Superior temporal gyrus (tissue), 1 donor: ENCODE data around the gene PCBP2.
"Not testable (repeated sequence)": the region's sequence is repeated elsewhere in the genome, so short reads cannot be mapped to it uniquely, and the experiment has no call there.

Experiments
- DNase-seq: peaks from one replicate; pipeline ENCODE4 v3.0.0-alpha.2; 2016; ENCODE audit errors: extremely low spot score

PCBP2 gene

GRCh38 chr12:53472056-53472582 is 20.2 kb downstream of the PCBP2 start:
- no peak for DNase-seq

GRCh38 chr12:53474077-53474476 is 22.2 kb downstream of the PCBP2 start:
- DNase-seq: no peak

DNA sequence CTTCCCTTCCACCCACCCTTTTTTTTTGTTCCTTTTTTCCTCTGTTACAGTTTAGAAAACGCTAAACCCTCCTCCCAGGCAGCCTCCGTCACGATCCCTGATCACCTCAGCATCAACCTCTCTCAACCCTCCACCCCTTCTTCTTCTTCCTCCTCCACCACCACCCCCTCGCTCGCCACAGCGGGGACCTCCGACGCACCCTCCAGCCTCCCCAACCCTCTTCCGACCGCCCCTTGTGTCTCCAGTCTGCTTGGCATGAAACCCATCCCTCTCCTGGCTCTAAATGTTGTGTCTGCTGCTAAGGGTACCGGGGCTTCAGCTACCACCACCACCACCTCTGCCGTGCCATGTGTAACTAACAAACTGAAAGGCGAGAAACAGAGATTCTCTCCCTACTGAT is 22.9 kb downstream of the PCBP2 start:
- no peak for DNase-seq

DNA sequence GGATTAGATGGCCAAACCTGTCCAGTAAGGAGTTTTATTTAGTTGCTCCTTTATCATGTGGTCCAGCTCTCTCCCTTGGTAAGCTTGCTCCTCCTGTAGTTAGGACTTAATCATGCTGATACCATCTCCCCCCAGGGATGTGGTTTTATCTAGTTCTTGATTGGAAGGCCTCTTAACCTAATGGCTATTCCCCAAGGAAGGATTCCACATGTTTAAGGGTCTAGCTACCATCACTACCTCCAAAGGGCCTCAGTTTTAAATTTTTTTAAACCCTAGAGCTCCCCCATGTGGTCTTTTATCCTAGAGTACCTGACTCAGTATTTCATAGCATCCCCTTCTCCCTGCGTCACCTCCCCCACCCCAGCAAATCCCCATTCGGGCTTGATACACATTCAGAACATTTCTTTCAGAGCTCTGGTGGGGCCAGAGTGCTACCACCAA is 24.9 kb downstream of the PCBP2 start:
- DNase-seq: no peak

DNA sequence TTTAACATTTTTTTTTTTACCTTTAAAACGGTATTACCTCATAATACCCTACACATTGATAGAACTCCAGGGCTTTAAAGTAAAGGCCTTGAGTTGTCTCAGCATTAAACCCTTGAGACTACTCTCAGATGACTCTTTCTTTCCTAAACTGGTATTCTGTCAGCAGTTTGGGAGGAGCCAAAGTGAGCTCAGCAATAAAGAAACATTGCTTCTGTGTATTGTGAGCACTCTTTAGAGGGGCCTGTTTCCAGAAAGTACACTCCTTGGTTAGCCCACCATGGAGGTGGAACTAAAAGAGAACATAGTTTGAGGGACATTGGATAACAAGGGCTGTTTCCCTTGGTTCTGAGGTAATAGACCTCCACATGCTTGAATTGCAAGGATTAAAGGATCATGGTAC is 27.0 kb downstream of the PCBP2 start:
- no peak for DNase-seq

DNA sequence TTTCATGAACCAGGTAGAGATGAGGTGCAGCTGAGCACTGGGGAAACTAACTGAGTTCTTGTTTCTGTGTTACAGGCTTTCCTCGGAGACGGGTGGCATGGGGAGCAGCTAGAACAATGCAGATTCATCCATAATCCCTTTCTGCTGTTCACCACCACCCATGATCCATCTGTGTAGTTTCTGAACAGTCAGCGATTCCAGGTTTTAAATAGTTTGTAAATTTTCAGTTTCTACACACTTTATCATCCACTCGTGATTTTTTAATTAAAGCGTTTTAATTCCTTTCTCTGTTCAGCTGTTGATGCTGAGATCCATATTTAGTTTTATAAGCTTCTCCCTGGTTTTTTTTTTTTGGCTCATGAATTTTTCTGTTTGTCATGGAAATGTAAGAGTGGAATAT is 27.4 kb downstream of the PCBP2 start:
- DNase-seq: no peak

DNA sequence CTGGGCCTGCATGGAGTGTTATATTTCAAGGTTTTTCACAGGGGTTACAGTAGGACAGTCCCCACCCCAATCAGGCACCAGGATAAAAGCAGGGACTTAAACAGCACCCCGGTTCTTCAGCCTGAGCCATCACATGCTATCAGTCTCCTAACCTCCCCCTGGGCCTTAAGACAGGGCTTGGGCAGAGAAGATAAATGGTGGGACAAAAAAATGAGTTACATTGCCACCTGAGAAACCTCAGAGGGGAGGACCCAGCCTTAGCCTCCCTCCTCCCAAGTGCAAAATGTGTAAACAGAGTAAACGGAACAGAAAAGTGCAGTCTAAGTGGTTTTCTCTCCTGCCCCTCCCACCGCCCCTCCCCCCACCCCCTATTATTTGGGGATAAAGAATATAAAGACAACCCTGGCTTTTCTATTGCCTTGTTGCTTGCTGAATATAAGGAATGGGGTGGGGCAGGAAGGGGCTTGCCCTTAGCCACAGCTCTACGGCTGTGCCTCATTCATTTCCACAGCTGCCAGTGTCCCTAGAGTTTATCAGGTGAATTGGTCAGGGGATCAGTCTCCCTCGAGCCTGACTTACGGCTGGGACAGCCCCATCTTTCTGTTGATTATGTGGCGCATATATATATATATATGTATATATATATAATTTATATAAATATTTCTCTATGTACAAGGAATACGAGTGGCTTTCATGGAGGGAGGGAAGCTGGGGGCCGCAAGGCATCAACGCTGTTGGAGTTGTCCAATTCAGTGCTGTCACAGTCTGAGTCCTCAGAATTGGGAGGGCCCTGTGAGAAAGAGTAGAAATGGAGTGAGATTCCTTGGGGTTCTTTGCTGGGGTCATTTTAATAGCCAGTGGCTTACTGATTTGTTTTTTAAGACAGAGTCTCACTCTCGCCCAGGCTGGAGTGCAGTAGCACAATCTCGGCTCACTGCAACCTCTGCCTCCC is 28.9 kb downstream of the PCBP2 start:
- no peak for DNase-seq

- not testable (repeated sequence) for DNase-seq
These were observed 29.6 kb downstream of the PCBP2 start for GRCh38 chr12:53481458-53481857.

- DNase-seq: no peak
These were observed 30.2 kb downstream of the PCBP2 start for GRCh38 chr12:53481939-53482586.

- DNase-seq: no peak
These were observed 30.8 kb downstream of the PCBP2 start for GRCh38 chr12:53482626-53483168.

GRCh38 chr12:53483225-53483978 is 31.5 kb downstream of the PCBP2 start:
- DNase-seq: no peak

GRCh38 chr12:53483979-53484377 is 32.1 kb downstream of the PCBP2 start:
- no peak for DNase-seq

- no peak for DNase-seq
These were observed 33.0 kb downstream of the PCBP2 start for GRCh38 chr12:53484686-53485575.

DNA sequence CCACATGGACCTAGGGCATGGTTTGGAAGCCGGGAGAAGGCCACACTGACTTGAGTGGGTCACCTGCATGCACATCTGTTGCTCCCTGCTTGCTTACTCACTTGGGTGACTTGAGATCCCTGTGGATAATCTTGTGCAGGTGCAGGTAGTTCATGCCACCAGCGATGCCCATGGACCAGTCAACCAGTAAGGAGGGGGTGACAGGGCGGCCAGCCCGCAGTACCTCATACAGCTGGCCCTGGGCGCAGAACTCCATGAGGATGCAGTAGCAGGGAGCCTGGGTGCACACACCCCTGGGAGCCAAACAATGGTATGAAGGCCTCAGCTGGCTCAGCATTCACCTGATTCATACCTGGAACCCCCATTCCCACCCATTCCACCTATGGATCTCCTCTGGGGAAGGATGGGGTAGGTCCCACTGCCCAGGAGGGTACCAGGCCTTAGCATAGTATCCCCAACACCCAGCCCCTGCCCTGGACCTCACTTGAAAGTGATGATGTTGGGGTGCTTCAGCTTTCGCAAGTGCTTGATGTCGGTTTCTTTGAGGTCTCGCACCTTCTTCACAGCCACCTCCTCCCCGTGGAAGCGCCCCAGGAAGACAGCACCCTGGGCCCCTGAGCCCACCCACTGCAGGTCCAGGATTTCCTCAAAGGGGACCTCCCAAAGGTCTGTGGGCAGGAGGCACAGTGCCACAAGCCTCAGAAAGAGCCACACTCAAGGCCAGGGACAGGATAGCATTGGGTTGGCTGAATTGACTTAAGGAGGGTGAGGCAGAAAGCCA is 34.2 kb downstream of the PCBP2 start:
- no peak for DNase-seq

- no peak for DNase-seq
These were observed 35.0 kb downstream of the PCBP2 start for GRCh38 chr12:53486736-53487487.

DNA sequence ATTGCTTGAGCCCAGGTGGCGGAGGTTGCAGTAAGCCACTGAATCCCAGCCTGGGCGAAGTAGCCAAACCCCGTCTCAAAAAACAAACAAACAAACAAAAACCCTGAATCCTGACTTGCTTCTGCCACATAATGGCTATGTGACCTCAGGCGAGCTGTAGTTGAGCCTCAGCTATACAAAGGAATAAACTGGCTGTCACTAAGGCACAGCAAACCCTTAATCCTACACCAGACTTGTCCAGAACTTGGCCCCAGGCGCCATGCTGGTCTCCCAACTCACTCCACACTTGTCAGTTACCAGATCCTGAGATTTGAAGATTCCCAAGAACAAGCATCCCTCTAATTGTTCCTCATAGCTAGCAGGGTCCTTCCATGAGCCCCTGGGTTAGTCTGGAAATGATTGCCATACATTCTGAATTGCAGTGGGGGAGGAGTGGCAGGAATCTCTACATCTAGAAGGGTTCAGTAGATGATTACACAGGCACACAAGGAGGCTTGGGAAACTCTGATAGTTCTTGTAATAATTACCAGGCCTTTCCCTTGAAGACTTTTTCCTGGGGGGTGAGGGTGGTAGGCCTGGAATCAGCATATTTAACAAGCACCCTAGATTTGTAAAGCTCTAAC is 37.5 kb downstream of the PCBP2 start:
- DNase-seq: no peak

GRCh38 chr12:53492188-53492587 is 40.3 kb downstream of the PCBP2 start:
- DNase-seq: no peak

- peak; percentile 95 for DNase-seq
These were observed 41.1 kb downstream of the PCBP2 start for GRCh38 chr12:53492830-53493609.
